Mesendoderm (in vitro differentiated cells): Measurements from ENCODE around the gene CYP17A1.
A peak's percentile ranks its signal among the peaks of the same experiment; 100 is the strongest.
"Not testable (repeated sequence)": the region's sequence is repeated elsewhere in the genome, so short reads cannot be mapped to it uniquely, and the experiment has no call there.

Experiments
- DNase-seq: peaks from one replicate; pipeline ENCODE4 v3.0.0; 2013
- H2AK5ac ChIP-seq: 2 replicates; pipeline ENCODE4 v1.6.1; 2013; ENCODE audit warnings: low read length, inconsistent platforms
- H2BK120ac ChIP-seq: 2 replicates; pipeline ENCODE4 v1.6.1; 2013; ENCODE audit warnings: low read depth, mild to moderate bottlenecking, low read length, moderate library complexity, mixed read lengths
- H2BK15ac ChIP-seq: replicated peaks from 2 replicates; pipeline ENCODE4 v1.6.1; 2013; ENCODE audit warnings: low read depth, mild to moderate bottlenecking, moderate library complexity
- H2BK5ac ChIP-seq: 2 replicates; pipeline ENCODE4 v1.6.1; 2013; ENCODE audit warnings: low read length, inconsistent platforms
- H3K18ac ChIP-seq: 2 replicates; pipeline ENCODE4 v1.6.1; 2013; ENCODE audit warnings: mild to moderate bottlenecking, low read length, mixed read lengths
- H3K23ac ChIP-seq: one replicate; pipeline ENCODE4 v1.6.1; 2013; ENCODE audit warnings: low read length
- H3K27ac ChIP-seq: 2 replicates; pipeline ENCODE4 v1.5.1; 2013; ENCODE audit warnings: low read depth, mild to moderate bottlenecking, inconsistent platforms, low read length, moderate library complexity
- H3K27me3 ChIP-seq: 2 replicates; pipeline ENCODE4 v1.6.1; 2013; ENCODE audit warnings: low read length, control low read depth, mild to moderate bottlenecking, inconsistent platforms; ENCODE audit not compliant: insufficient read depth, poor library complexity
- H3K36me3 ChIP-seq: 2 replicates; pipeline ENCODE4 v1.6.1; 2013; ENCODE audit warnings: low read length, inconsistent platforms; ENCODE audit not compliant: control insufficient read depth, insufficient read depth
- H3K4ac ChIP-seq: one replicate; pipeline ENCODE4 v1.6.1; 2013; ENCODE audit warnings: low read depth, mild to moderate bottlenecking, low read length, moderate library complexity
- H3K4me1 ChIP-seq: 2 replicates; pipeline ENCODE4 v1.6.1; 2013; ENCODE audit warnings: low read depth, low read length, inconsistent platforms; ENCODE audit not compliant: control insufficient read depth
- H3K4me2 ChIP-seq: 2 replicates; pipeline ENCODE4 v1.6.1; 2013; ENCODE audit warnings: low read length
- H3K4me3 ChIP-seq: 2 replicates; pipeline ENCODE4 v1.5.1; 2013; ENCODE audit warnings: mild to moderate bottlenecking, low read length
- H3K56ac ChIP-seq: one replicate; pipeline ENCODE4 v1.6.1; 2013; ENCODE audit warnings: low read length
- H3K79me1 ChIP-seq: 2 replicates; pipeline ENCODE4 v1.6.1; 2013; ENCODE audit warnings: low read length, inconsistent platforms
- H3K79me2 ChIP-seq: 2 replicates; pipeline ENCODE4 v1.6.1; 2013; ENCODE audit warnings: mild to moderate bottlenecking, low read length; ENCODE audit not compliant: control insufficient read depth, insufficient read depth
- H3K9ac ChIP-seq: 2 replicates; pipeline ENCODE4 v1.6.1; 2013; ENCODE audit warnings: low read length, inconsistent platforms
- H4K5ac ChIP-seq: one replicate; pipeline ENCODE4 v1.6.1; 2013; ENCODE audit warnings: low read length
- H4K8ac ChIP-seq: one replicate; pipeline ENCODE4 v1.6.1; 2013; ENCODE audit warnings: low read depth, mild to moderate bottlenecking, control low read depth, low read length, moderate library complexity
- WGBS: extraction: QIAGEN DNeasy Blood & Tissue Kit; methylation state at CpG from one replicate; pipeline ENCODE4 v1.1.7; 2013; ENCODE audit warnings: low lambda C conversion rate, missing lambda C conversion rate; ENCODE audit not compliant: insufficient coverage; ENCODE audit errors: extremely low coverage; 5-methylcytosine and 5-hydroxymethylcytosine counted together

Gene CYP17A1

DNA sequence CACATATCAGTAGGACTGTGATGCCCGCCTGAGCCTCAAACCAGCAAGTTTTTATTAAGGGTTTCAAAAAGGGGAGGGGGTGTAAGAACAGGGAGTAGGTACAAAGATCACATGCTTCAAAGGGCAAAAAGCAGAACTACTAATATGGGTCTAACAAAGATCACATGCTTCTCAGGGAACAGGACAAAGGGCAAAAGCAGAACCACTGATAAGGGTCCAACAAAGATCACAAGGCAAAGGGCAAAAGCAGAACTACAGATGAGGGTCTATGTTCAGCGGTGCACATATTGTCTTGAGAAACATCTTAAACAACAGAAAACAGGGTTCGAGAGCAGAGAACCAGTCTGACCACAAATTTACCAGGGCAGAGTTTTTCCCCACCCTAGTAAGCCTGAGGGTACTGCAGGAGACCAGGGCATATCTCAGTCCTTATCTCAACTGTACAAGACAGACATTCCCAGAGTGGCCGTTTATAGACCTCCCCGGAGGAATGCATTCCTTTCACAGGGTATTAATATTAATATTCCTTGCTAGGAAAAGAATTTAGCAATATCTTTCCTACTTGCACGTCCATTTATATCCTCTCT is 7.1 kb upstream of the CYP17A1 start:
- H3K23ac ChIP-seq, H3K18ac ChIP-seq, DNase-seq, H4K8ac ChIP-seq, H3K9ac ChIP-seq, H3K56ac ChIP-seq, H3K27ac ChIP-seq, H3K27me3 ChIP-seq, H2AK5ac ChIP-seq, H3K4me1 ChIP-seq, H3K79me2 ChIP-seq, H3K4me3 ChIP-seq, H3K79me1 ChIP-seq, H3K36me3 ChIP-seq, H2BK5ac ChIP-seq, H3K4ac ChIP-seq, H2BK15ac ChIP-seq, H3K4me2 ChIP-seq, H4K5ac ChIP-seq, H2BK120ac ChIP-seq: not testable (repeated sequence)
- WGBS, result no CpG with 5 or more reads among the region's 6 CpGs

DNA sequence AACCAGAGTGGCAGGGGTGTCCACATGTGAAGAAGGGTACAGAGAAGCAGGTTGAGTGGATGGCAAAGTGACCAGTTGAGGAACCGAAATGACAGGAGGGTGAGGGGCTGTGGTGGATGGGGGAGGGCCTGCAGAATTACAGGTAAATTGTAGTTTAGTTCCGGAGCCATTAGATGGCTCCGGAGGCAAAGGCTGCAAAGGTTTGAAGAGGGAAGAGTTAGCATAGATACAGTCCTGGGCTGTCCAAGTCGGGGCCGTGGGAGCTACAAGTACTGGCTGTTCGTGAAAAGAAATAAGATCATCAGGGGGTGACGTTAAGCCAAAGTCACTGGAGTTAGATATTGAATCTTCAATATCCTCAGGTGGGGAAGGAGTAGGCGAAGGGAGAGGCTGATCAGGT is 5.9 kb upstream of the CYP17A1 start:
- H3K36me3 ChIP-seq, H3K27me3 ChIP-seq, H2AK5ac ChIP-seq, H4K8ac ChIP-seq, H3K79me2 ChIP-seq, H3K56ac ChIP-seq, H3K4me1 ChIP-seq, H3K27ac ChIP-seq, H2BK15ac ChIP-seq, H2BK5ac ChIP-seq, H3K23ac ChIP-seq, H3K4me2 ChIP-seq, H3K4me3 ChIP-seq, H3K79me1 ChIP-seq, H3K18ac ChIP-seq, H3K9ac ChIP-seq, H2BK120ac ChIP-seq, H3K4ac ChIP-seq, H4K5ac ChIP-seq: not testable (repeated sequence)
- no CpG with 5 or more reads among the region's 8 CpGs for WGBS
- peak; percentile 22 for DNase-seq

DNA sequence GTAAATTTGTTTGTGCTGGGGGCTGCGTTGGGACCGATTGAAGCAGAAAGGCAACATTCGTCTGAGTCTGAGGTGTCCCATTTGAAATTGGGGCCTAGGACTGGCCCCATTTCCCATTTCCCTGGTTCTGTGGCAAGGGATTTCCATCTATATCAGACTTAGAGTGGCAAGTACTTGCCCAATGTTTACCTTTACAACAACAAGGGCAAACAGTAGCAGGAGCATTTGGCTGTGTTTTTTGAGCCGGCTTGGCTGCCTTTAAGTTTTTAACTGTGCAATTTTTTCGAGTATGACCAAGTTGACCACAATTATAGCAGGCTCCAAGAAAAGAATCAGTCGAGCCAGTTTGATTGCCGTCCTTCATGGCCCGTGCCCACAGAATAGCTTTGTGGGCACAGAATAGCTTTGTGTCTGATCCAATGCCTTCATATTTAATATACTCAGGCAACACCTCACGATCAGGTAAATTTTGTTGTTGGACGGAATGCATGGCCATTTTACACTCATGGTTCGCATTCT is 4.7 kb upstream of the CYP17A1 start:
- no peak for DNase-seq
- Histone ChIP-seq H3K56ac (no peak overlapping the region), H3K79me2 (no peaks in the 10 kb centered on the region), H3K36me3 (no peaks in the 10 kb centered on the region), H3K27ac (no peak overlapping the region), H3K4ac (no peak overlapping the region), H3K4me2 (no peak overlapping the region), H2BK5ac (no peak overlapping the region), H2BK15ac (no peak overlapping the region), H3K23ac (no peak overlapping the region), H2BK120ac (no peak overlapping the region), H3K9ac (no peak overlapping the region), H3K27me3 (no peaks in the 10 kb centered on the region), H3K4me3 (no peak overlapping the region), H3K79me1 (no peaks in the 10 kb centered on the region), H4K5ac (no peak overlapping the region), H3K18ac (no peak overlapping the region), H3K4me1 (no peaks in the 10 kb centered on the region), H4K8ac (no peak overlapping the region), H2AK5ac (no peak overlapping the region)
- WGBS, result no CpG with 5 or more reads among the region's 11 CpGs

DNA sequence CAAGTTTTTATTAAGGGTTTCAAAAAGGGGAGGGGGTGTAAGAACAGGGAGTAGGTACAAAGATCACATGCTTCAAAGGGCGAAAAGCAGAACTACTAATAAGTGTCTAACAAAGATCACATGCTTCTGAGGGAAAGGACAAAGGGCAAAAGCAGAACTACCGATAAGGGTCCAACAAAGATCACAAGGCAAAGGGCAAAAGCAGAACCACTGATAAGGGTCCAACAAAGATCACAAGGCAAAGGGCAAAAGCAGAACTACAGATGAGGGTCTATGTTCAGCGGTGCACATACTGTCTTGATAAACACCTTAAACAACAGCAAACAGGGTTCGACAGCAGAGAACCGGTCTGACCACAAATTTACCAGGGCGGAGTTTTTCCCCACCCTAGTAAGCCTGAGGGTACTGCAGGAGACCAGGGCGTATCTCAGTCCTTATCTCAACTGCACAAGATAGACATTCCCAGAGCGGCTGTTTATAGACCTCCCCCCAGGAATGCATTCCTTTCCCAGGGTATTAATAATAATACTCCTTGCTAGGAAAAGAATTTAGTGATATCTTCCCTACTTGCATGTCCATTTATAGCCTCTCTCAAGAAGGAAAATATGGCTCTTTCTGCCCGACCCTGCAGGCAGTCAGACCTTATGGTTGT is 1.2 kb upstream of the CYP17A1 start:
- not testable (repeated sequence) for H3K36me3 ChIP-seq, H3K4me1 ChIP-seq, H3K56ac ChIP-seq, H3K27me3 ChIP-seq, H3K4ac ChIP-seq, H3K79me2 ChIP-seq, H3K79me1 ChIP-seq, H4K8ac ChIP-seq, H3K23ac ChIP-seq, H3K27ac ChIP-seq, H4K5ac ChIP-seq, H2BK120ac ChIP-seq, H2BK15ac ChIP-seq, H3K18ac ChIP-seq, H3K4me3 ChIP-seq, H2BK5ac ChIP-seq, DNase-seq, H3K4me2 ChIP-seq, H2AK5ac ChIP-seq, H3K9ac ChIP-seq
- WGBS, result no CpG with 5 or more reads among the region's 9 CpGs

DNA sequence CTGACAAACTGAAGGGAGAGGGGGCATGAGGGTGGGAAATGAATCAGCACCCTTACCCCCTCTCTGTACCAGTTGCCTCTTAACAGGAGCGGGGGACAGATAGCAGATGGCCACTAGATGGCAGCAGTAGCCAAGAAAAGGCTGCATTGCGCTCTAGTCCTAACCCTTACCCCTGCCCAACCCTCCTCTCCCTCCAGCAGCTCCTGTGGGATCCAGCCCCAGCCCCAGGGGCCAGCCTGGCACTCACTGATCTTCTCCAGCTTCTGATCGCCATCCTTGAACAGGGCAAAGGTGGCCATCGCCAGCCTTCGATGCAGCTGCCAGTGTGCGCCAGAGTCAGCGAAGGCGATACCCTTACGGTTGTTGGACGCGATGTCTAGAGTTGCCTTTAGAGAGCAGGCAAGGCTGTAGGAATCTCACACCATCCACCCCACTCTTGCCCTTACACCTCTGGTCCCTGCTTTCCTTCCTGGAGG is 2.2 kb downstream of the CYP17A1 start:
- Histone ChIP-seq H4K8ac (no peak overlapping the region), H2AK5ac (no peak overlapping the region)

More for the DNA sequence above, 2.2 kb downstream of the CYP17A1 start:
- H3K4me3 ChIP-seq, result no peak overlapping the region
- no peak overlapping the region for H3K4me2 ChIP-seq
- no peak overlapping the region for H3K56ac ChIP-seq
- H3K23ac ChIP-seq, result no peak overlapping the region
- no peak overlapping the region for H3K4ac ChIP-seq
- H2BK5ac ChIP-seq, result no peak overlapping the region
- H3K4me1 ChIP-seq, result no peaks in the 10 kb centered on the region
- H3K27me3 ChIP-seq, result no peaks in the 10 kb centered on the region
- H3K79me2 ChIP-seq, result no peaks in the 10 kb centered on the region
- no CpG with 5 or more reads among the region's 11 CpGs for WGBS
- no peak overlapping the region for H4K5ac ChIP-seq
- no peaks in the 10 kb centered on the region for H3K36me3 ChIP-seq
- H2BK120ac ChIP-seq, result no peak overlapping the region
- H3K79me1 ChIP-seq, result no peaks in the 10 kb centered on the region
- no peak overlapping the region for H3K9ac ChIP-seq
- DNase-seq, result peak; percentile 87
- no peak overlapping the region for H3K18ac ChIP-seq
- no peak overlapping the region for H3K27ac ChIP-seq
- no peak overlapping the region for H2BK15ac ChIP-seq
